Transverse colon (tissue), 4 donors: ENCODE data around the gene RNF144A.

Source experiments
- CTCF ChIP-seq, 5 experiments: fragments of 200-600 bp in 3 of 5; fragments of 450-650 bp in 2 of 5; sonication (generic) in 3 of 5; IDR thresholded peaks; 1 replicate in 2 of 5; 2 replicates in 3 of 5; pipeline ENCODE4 v1.5.1; 2016 to 2017; ENCODE audit warnings: antibody characterized with exemption in 5 of 5, inconsistent platforms in 3 of 5, mild to moderate bottlenecking in 2 of 5, moderate library complexity in 1 of 5
- EP300 ChIP-seq: sonication (generic); formaldehyde crosslinking; IDR thresholded peaks from one replicate; pipeline ENCODE4 v1.6.1; 2017; ENCODE audit warnings: antibody characterized with exemption, low read depth
- POLR2AphosphoS5 ChIP-seq, 3 donors: sonication (generic); formaldehyde crosslinking; IDR thresholded peaks; one replicate each; pipeline ENCODE4 v1.6.1; 2016; ENCODE audit warnings: antibody characterized with exemption in 3 of 3

- TF ChIP-seq CTCF (IDR thresholded peaks at IDR 0.05) (no peak), EP300 (no peak), POLR2AphosphoS5 (IDR thresholded peaks at IDR 0.05) (no peak)
These were observed 51.3 kb downstream of the RNF144A start for GRCh38 chr2:6968319-6969100.
